DOHH2 (cell line): ENCODE measurements around the gene PXN.

Experiments
- EZH2phosphoT487 ChIP-seq: fragments of 200-600 bp; sonication (generic); IDR thresholded peaks from 2 replicates; pipeline ENCODE4 v1.6.1; 2017; ENCODE audit warnings: borderline replicate concordance, mild to moderate bottlenecking, antibody characterized with exemption, low read length, moderate library complexity, mixed read lengths
- TF ChIP-seq, protein P1 (sequence below): fragments of 200-600 bp; sonication (generic); IDR thresholded peaks from one replicate; pipeline ENCODE4 v1.5.1; 2014; ENCODE audit warnings: antibody characterized with exemption, mild to moderate bottlenecking, low read depth, low read length; ENCODE audit not compliant: poor library complexity, severe bottlenecking

DNA sequence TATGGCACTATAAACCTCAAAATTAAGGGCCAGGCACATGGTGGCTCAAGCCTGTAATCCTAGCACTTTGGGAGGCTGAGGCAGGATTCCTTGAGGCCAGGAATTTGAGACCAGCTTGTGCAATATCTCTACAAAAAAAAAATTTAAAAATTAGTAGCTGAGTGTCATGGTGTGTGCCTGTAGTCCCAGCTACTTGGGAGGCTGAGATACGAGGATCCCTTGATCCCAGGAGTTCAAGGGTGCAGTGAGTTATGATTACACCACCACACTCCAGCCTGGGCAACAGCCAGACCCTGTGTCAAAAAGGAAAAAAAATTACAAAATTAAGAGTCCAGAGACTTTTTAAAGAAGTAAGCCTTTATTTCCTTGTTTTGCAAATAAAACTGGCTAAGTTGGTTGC is 69.2 kb downstream of the PXN start:
- TF ChIP-seq, protein P1, sequence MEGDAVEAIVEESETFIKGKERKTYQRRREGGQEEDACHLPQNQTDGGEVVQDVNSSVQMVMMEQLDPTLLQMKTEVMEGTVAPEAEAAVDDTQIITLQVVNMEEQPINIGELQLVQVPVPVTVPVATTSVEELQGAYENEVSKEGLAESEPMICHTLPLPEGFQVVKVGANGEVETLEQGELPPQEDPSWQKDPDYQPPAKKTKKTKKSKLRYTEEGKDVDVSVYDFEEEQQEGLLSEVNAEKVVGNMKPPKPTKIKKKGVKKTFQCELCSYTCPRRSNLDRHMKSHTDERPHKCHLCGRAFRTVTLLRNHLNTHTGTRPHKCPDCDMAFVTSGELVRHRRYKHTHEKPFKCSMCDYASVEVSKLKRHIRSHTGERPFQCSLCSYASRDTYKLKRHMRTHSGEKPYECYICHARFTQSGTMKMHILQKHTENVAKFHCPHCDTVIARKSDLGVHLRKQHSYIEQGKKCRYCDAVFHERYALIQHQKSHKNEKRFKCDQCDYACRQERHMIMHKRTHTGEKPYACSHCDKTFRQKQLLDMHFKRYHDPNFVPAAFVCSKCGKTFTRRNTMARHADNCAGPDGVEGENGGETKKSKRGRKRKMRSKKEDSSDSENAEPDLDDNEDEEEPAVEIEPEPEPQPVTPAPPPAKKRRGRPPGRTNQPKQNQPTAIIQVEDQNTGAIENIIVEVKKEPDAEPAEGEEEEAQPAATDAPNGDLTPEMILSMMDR, result no peak
- TF ChIP-seq EZH2phosphoT487, result no peak
